ENCODE measurements around the gene RPS18. TPM values are rescaled to one million over a fixed set of nuclear protein-coding genes. Genes with fewer than 3 reads are reported as not detected.

RPS18 gene
- total and polyA plus RNA-seq, 2 of the 13 experiments (the other 11 are each of a cell fraction or from before 2014, with no cell fraction given): 3,896 to 5,806 TPM

DNA sequence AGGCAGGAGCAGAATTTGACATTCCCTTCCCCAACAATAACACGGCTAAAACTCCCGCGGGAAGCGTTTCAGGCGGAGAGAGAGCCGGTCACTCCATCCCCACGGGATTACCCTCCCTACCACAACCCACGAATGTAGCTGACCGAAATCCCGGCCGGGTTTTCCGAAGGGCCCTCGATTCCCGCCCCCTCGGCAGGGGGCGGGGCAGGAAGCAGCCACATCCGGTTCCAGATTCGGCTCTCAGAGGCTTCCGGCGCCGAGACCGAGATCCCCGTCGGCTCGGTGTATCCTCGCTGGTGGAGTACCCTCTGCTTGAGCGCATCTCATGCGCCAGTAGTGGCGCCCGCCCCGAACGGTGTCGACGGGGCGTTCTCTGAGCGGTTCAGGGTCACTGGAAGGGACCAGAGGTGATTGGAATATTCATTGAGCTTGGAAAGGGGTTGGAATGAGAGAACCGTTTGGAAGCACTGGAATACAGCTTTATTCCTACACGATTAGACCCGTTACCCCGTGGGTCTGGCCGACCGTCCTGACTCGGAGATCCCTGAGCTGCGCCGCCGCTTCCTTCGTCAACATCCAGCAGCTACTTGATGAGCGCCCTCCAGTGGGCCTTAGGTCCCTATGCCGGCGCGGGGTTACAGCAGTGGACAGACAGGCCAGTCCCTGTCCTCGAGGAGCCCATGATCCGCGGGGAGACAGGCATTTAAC is 27.5 kb downstream of the RPS18 start (continued):
- TF ChIP-seq PTBP1 (IDR thresholded peaks at IDR 0.05; ENCODE audit: low read depth, low read length, poor library complexity, severe bottlenecking) (peak; percentile 79), FIP1L1 (IDR thresholded peaks at IDR 0.05; ENCODE audit: borderline replicate concordance, insufficient read depth, low read depth, low read length) (peak; percentile 99), TAF1 (CRISPR knock-in tag; IDR thresholded peaks at IDR 0.05) (peak; percentile 94), ZNF7 (CRISPR knock-in tag; IDR thresholded peaks at IDR 0.05) (no peak), SUZ12 (IDR thresholded peaks at IDR 0.05; ENCODE audit: low read depth, low read length) (no peak), NR3C1 (CRISPR knock-in tag; IDR thresholded peaks at IDR 0.05) (no peak), RFXAP (CRISPR knock-in tag; IDR thresholded peaks at IDR 0.05; ENCODE audit: borderline replicate concordance) (peak; percentile 55; the same call in 1 of the 2 replicates), ATF1 (CRISPR knock-in tag; IDR thresholded peaks at IDR 0.05) (no peak), ZFX (CRISPR knock-in tag; IDR thresholded peaks at IDR 0.05; ENCODE audit: low read depth) (peak; percentile 78), SOX5 (CRISPR knock-in tag; IDR thresholded peaks at IDR 0.05; ENCODE audit: borderline replicate concordance) (no peak), PRMT3 (CRISPR knock-in tag; IDR thresholded peaks at IDR 0.05; ENCODE audit: borderline replicate concordance, low read depth) (peak; percentile 83; the same call in 1 of the 2 replicates)
- TF ChIP-seq, protein P1, sequence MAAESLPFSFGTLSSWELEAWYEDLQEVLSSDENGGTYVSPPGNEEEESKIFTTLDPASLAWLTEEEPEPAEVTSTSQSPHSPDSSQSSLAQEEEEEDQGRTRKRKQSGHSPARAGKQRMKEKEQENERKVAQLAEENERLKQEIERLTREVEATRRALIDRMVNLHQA (CRISPR knock-in tag; IDR thresholded peaks at IDR 0.05): peak; percentile 53; the same call in 1 of the 2 replicates
- TF ChIP-seq, protein P2, sequence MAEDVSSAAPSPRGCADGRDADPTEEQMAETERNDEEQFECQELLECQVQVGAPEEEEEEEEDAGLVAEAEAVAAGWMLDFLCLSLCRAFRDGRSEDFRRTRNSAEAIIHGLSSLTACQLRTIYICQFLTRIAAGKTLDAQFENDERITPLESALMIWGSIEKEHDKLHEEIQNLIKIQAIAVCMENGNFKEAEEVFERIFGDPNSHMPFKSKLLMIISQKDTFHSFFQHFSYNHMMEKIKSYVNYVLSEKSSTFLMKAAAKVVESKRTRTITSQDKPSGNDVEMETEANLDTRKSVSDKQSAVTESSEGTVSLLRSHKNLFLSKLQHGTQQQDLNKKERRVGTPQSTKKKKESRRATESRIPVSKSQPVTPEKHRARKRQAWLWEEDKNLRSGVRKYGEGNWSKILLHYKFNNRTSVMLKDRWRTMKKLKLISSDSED (CRISPR knock-in tag; IDR thresholded peaks at IDR 0.05): no peak
- TF ChIP-seq, protein P3, sequence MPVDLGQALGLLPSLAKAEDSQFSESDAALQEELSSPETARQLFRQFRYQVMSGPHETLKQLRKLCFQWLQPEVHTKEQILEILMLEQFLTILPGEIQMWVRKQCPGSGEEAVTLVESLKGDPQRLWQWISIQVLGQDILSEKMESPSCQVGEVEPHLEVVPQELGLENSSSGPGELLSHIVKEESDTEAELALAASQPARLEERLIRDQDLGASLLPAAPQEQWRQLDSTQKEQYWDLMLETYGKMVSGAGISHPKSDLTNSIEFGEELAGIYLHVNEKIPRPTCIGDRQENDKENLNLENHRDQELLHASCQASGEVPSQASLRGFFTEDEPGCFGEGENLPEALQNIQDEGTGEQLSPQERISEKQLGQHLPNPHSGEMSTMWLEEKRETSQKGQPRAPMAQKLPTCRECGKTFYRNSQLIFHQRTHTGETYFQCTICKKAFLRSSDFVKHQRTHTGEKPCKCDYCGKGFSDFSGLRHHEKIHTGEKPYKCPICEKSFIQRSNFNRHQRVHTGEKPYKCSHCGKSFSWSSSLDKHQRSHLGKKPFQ (CRISPR knock-in tag; IDR thresholded peaks at IDR 0.05; ENCODE audit: insufficient replicate concordance): no peak
- TF ChIP-seq, protein P4, sequence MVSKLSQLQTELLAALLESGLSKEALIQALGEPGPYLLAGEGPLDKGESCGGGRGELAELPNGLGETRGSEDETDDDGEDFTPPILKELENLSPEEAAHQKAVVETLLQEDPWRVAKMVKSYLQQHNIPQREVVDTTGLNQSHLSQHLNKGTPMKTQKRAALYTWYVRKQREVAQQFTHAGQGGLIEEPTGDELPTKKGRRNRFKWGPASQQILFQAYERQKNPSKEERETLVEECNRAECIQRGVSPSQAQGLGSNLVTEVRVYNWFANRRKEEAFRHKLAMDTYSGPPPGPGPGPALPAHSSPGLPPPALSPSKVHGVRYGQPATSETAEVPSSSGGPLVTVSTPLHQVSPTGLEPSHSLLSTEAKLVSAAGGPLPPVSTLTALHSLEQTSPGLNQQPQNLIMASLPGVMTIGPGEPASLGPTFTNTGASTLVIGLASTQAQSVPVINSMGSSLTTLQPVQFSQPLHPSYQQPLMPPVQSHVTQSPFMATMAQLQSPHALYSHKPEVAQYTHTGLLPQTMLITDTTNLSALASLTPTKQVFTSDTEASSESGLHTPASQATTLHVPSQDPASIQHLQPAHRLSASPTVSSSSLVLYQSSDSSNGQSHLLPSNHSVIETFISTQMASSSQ (IDR thresholded peaks at IDR 0.05; ENCODE audit: low read depth): 0 out of 2 replicates have a peak, but pooled peaks have one; percentile 18
- TF ChIP-seq, protein P4 (CRISPR knock-in tag; IDR thresholded peaks at IDR 0.05; ENCODE audit: borderline replicate concordance): no peak; the same call in 1 of the 2 replicates
- TF ChIP-seq, protein P5, sequence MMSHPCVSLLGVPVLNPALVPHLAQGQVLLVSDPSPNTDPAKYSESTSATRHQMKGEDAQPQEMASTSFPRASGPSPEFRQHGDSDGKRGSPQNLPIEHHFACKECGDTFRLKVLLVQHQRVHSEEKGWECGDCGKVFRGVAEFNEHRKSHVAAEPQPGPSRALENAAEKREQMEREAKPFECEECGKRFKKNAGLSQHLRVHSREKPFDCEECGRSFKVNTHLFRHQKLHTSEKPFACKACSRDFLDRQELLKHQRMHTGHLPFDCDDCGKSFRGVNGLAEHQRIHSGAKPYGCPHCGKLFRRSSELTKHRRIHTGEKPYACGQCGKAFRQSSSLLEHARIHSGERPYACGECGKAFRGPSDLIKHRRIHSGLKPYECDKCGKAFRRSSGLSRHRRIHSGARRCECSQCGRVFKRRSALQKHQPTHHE (CRISPR knock-in tag; IDR thresholded peaks at IDR 0.05; ENCODE audit: borderline replicate concordance): 0 out of 2 replicates have a peak, but pooled peaks have one; percentile 46

Measured in HepG2 (cell line).